HepG2 (cell line): ENCODE measurements around the gene STIP1. TPM values are rescaled to one million over a fixed set of nuclear protein-coding genes. Genes with fewer than 3 reads are reported as not detected.
A peak's percentile ranks its signal among the peaks of the same experiment; 100 is the strongest.

Experiments
- ARHGAP35 ChIP-seq: sonication (generic); formaldehyde crosslinking; IDR thresholded peaks from 2 replicates; pipeline ENCODE4 v1.9.0; 2022; ENCODE audit warnings: mild to moderate bottlenecking, inconsistent platforms, moderate library complexity, missing genetic modification reagents, borderline replicate concordance
- DPF2 ChIP-seq: sonication (generic); formaldehyde crosslinking; IDR thresholded peaks from 2 replicates; pipeline ENCODE4 v1.4.0; 2020; ENCODE audit warnings: mild to moderate bottlenecking, low read depth, missing genetic modification reagents, borderline replicate concordance
- FOXJ3 ChIP-seq: sonication (generic); formaldehyde crosslinking; IDR thresholded peaks from 2 replicates; pipeline ENCODE4 v1.4.0; 2020; ENCODE audit warnings: missing genetic modification reagents, mild to moderate bottlenecking, borderline replicate concordance
- HCFC1 ChIP-seq: fragments of 150-350 bp; IDR thresholded peaks from 2 replicates; pipeline ENCODE4 v1.6.1; 2014; ENCODE audit warnings: low read depth, low read length
- LCORL ChIP-seq, 2 experiments: fragments of 450-650 bp in 1 of 2; sonication (generic) in 1 of 2; formaldehyde crosslinking in 1 of 2; IDR thresholded peaks; 2 replicates each; pipeline versions ENCODE4 v1.5.0 to v1.6.1; 2017 to 2020; ENCODE audit warnings: antibody characterized with exemption in 1 of 2, missing genetic modification reagents in 1 of 2
- MED8 ChIP-seq: sonication (generic); formaldehyde crosslinking; IDR thresholded peaks from 2 replicates; pipeline ENCODE4 v1.8.1; 2023; ENCODE audit warnings: mild to moderate bottlenecking, missing genetic modification reagents; ENCODE audit not compliant: insufficient replicate concordance
- NR2F1 ChIP-seq, 2 experiments: fragments of 450-650 bp in 1 of 2; formaldehyde crosslinking in 1 of 2; IDR thresholded peaks; 2 replicates each; pipeline versions ENCODE4 v1.5.0 to v1.6.1; 2016 to 2020; ENCODE audit warnings: mild to moderate bottlenecking in 1 of 2, missing compliant biosample characterization in 1 of 2, missing genetic modification reagents in 1 of 2, moderate library complexity in 1 of 2
- PTBP1 ChIP-seq: fragments of 200-400 bp; formaldehyde crosslinking; IDR thresholded peaks from 2 replicates; pipeline ENCODE4 v1.6.1; 2018; ENCODE audit warnings: low read length, low read depth; ENCODE audit not compliant: poor library complexity, severe bottlenecking
- REL ChIP-seq: sonication (generic); formaldehyde crosslinking; conservative IDR thresholded peaks from 2 replicates; pipeline ENCODE4 v1.8.0; 2022; ENCODE audit warnings: mild to moderate bottlenecking, missing genetic modification reagents, moderate library complexity
- RNF2 ChIP-seq: fragments of 450-650 bp; conservative IDR thresholded peaks from 2 replicates; pipeline ENCODE4 v1.6.1; 2016; ENCODE audit warnings: low read depth
- SMAD9 ChIP-seq: sonication (generic); formaldehyde crosslinking; IDR thresholded peaks from 2 replicates; pipeline ENCODE4 v1.5.1; 2020; ENCODE audit warnings: mild to moderate bottlenecking, missing genetic modification reagents
- ZNF331 ChIP-seq: sonication (generic); formaldehyde crosslinking; IDR thresholded peaks from 2 replicates; pipeline ENCODE4 v1.4.0; 2020; ENCODE audit warnings: missing genetic modification reagents
- ZNF776 ChIP-seq: sonication (generic); formaldehyde crosslinking; IDR thresholded peaks from 2 replicates; pipeline ENCODE4 v1.4.0; 2020; ENCODE audit warnings: mild to moderate bottlenecking, missing genetic modification reagents
- ZSCAN21 ChIP-seq: sonication (generic); formaldehyde crosslinking; IDR thresholded peaks from 2 replicates; pipeline ENCODE4 v1.8.0; 2022; ENCODE audit warnings: mild to moderate bottlenecking, missing genetic modification reagents, moderate library complexity, borderline replicate concordance
- polyA plus RNA-seq, 8 experiments: library from polyadenylated mRNA; depleted of rRNA in 3 of 8; stranded (reverse) in 7 of 8; unstranded in 1 of 8; fragments of >200 nt; fragmentation: Illumina TruSeq in 4 of 8; extraction: Trizol in 4 of 8; gene quantifications; 2 replicates each; pipeline versions ENCODE4 v1.2.1 to v1.2.3, GENCODE V29; 2011 to 2016; ENCODE audit warnings: low read depth in 4 of 8, missing spikeins in 1 of 8, mixed read lengths in 1 of 8; ENCODE audit not compliant: insufficient read depth in 1 of 8
- total RNA-seq, 5 experiments: library from RNA; depleted of rRNA; stranded (reverse); fragments of >200 nt; fragmentation: Illumina TruSeq; extraction: Trizol; gene quantifications; 2 replicates each; pipeline ENCODE4 v1.2.3, GENCODE V29; 2016; ENCODE audit warnings: low read depth in 1 of 5
- TF ChIP-seq, protein P1 (sequence below): IDR thresholded peaks from 2 replicates; pipeline ENCODE4 v1.6.1; 2016; ENCODE audit warnings: missing compliant biosample characterization, missing genetic modification reagents, borderline replicate concordance
- TF ChIP-seq, protein P2 (sequence below), 2 experiments: fragments of 450-650 bp in 1 of 2; sonication (generic) in 1 of 2; formaldehyde crosslinking in 1 of 2; IDR thresholded peaks; 2 replicates each; pipeline versions ENCODE4 v1.6.1 to v1.8.0; 2016 to 2022; ENCODE audit warnings: antibody characterized with exemption in 1 of 2, mild to moderate bottlenecking in 1 of 2, missing genetic modification reagents in 1 of 2
- TF ChIP-seq, protein P3 (sequence below): sonication (generic); formaldehyde crosslinking; conservative IDR thresholded peaks from 2 replicates; pipeline ENCODE4 v1.8.1; 2023; ENCODE audit warnings: missing genetic modification reagents

The STIP1 gene
- total and polyA plus RNA-seq, 2 of the 13 experiments (the other 11 are each of a cell fraction or from before 2014, with no cell fraction given), result 81.1 to 217 TPM

DNA sequence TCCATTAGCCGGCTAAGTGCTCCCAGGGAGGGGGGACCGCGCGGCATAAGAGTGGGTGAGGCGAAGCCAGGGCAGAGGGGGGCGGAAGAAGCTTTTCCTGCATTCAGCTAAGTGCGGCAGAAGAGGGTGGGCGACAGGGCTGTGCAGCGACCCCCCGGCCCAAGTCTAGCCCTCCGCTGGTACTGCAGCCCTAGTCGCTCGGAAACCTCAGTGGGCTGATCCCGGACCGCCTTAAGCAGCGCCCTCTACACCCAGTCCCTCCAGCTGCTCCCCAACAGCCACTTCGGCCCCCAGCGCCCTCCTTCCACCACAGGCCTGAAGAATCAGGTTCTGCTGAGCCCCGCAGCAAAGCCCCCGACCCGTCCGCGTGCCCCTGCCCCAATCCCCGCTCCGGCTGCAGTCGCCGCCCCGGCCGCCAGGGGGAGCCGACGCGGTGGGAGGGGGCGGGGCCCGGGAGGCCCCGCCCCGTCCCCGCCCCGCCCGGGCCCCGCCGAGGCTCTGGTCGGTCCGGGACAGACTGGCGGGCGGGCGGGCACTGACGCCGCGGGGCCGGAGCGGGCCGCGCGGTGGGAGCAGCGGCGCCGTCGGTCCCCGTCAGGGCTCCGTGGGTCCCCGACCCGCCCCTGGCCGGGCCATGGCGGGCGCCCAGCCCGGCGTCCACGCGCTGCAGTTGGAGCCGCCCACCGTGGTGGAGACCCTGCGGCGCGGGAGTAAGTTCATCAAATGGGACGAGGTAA is 65.2 kb downstream of the STIP1 start, which contains the start of gene PLCB3 (continued):
- TF ChIP-seq REL (CRISPR knock-in tag) (no peak), ZSCAN21 (no peak), HCFC1 (no peak), FOXJ3 (CRISPR knock-in tag) (no peak), SMAD9 (CRISPR knock-in tag) (no peak), ZNF331 (CRISPR knock-in tag) (0 out of 2 replicates have a peak, but pooled peaks have one; percentile 4), ARHGAP35 (no peak), DPF2 (no peak), NR2F1 (CRISPR knock-in tag; IDR thresholded peaks at IDR 0.05) (no peak), RNF2 (no peak), MED8 (CRISPR knock-in tag) (no peak), PTBP1 (no peak), ZNF776 (CRISPR knock-in tag) (no peak), LCORL (IDR thresholded peaks at IDR 0.05) (no peak), LCORL (CRISPR knock-in tag; IDR thresholded peaks at IDR 0.05) (0 out of 2 replicates have a peak, but pooled peaks have one; percentile 21)
- TF ChIP-seq, protein P1, sequence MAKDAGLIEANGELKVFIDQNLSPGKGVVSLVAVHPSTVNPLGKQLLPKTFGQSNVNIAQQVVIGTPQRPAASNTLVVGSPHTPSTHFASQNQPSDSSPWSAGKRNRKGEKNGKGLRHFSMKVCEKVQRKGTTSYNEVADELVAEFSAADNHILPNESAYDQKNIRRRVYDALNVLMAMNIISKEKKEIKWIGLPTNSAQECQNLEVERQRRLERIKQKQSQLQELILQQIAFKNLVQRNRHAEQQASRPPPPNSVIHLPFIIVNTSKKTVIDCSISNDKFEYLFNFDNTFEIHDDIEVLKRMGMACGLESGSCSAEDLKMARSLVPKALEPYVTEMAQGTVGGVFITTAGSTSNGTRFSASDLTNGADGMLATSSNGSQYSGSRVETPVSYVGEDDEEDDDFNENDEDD (CRISPR knock-in tag), result no peak
- TF ChIP-seq, protein P2, sequence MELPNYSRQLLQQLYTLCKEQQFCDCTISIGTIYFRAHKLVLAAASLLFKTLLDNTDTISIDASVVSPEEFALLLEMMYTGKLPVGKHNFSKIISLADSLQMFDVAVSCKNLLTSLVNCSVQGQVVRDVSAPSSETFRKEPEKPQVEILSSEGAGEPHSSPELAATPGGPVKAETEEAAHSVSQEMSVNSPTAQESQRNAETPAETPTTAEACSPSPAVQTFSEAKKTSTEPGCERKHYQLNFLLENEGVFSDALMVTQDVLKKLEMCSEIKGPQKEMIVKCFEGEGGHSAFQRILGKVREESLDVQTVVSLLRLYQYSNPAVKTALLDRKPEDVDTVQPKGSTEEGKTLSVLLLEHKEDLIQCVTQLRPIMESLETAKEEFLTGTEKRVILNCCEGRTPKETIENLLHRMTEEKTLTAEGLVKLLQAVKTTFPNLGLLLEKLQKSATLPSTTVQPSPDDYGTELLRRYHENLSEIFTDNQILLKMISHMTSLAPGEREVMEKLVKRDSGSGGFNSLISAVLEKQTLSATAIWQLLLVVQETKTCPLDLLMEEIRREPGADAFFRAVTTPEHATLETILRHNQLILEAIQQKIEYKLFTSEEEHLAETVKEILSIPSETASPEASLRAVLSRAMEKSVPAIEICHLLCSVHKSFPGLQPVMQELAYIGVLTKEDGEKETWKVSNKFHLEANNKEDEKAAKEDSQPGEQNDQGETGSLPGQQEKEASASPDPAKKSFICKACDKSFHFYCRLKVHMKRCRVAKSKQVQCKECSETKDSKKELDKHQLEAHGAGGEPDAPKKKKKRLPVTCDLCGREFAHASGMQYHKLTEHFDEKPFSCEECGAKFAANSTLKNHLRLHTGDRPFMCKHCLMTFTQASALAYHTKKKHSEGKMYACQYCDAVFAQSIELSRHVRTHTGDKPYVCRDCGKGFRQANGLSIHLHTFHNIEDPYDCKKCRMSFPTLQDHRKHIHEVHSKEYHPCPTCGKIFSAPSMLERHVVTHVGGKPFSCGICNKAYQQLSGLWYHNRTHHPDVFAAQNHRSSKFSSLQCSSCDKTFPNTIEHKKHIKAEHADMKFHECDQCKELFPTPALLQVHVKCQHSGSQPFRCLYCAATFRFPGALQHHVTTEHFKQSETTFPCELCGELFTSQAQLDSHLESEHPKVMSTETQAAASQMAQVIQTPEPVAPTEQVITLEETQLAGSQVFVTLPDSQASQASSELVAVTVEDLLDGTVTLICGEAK (IDR thresholded peaks at IDR 0.05), result no peak
- TF ChIP-seq, protein P2 (CRISPR knock-in tag; IDR thresholded peaks at IDR 0.05), result no peak
- TF ChIP-seq, protein P3, sequence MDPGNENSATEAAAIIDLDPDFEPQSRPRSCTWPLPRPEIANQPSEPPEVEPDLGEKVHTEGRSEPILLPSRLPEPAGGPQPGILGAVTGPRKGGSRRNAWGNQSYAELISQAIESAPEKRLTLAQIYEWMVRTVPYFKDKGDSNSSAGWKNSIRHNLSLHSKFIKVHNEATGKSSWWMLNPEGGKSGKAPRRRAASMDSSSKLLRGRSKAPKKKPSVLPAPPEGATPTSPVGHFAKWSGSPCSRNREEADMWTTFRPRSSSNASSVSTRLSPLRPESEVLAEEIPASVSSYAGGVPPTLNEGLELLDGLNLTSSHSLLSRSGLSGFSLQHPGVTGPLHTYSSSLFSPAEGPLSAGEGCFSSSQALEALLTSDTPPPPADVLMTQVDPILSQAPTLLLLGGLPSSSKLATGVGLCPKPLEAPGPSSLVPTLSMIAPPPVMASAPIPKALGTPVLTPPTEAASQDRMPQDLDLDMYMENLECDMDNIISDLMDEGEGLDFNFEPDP, result no peak
